ENCODE data around the gene CIBAR2.

GRCh38 chr16:85136702-85137322, 24.5 kb upstream of the CIBAR2 start:
- no peak for TF ChIP-seq REST (IDR thresholded peaks at IDR 0.05; ENCODE audit: insufficient read depth in 1 of 2, low read depth in 2 of 2, low read length in 2 of 2)
- no peak for TF ChIP-seq POLR2AphosphoS5 (IDR thresholded peaks at IDR 0.05; ENCODE audit: low read depth, low read length)
- no peak for TF ChIP-seq SIN3A (IDR thresholded peaks at IDR 0.05; ENCODE audit: borderline replicate concordance, insufficient read depth, low read length)
- TF ChIP-seq TAF1 (IDR thresholded peaks at IDR 0.05; ENCODE audit: borderline replicate concordance, insufficient read depth, low read length), result no peak
- TF ChIP-seq FOXP2 (optimal IDR thresholded peaks at IDR 0.05; ENCODE audit: borderline replicate concordance, extremely low read depth, extremely low read length, insufficient read depth), result no peak
